Measurements from ENCODE around the gene MRFAP1L1.

Gene MRFAP1L1

DNA sequence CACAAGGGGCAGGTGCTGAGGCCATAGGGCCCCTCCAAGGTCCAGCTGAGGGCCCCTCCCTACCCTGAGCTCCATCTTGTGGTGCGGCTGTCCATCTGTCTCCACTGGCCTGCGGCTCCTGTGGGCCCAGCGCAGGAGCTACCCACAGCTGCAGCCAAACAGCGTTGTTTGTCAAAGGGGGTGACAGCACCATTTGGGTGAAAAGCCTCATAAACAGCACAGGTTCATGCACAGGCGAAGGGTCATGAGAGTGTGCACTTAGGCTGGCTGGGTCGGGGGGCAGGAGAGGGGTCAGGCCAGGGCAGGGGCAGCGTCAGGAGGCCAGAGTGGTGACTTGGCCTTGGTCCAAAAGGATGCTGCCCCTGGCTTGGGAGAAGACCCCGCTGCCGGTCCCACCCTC, 38.6 kb upstream of the MRFAP1L1 start:
- TF ChIP-seq SUZ12 (IDR thresholded peaks at IDR 0.05) = no peak
- no peak for TF ChIP-seq HDGF (IDR thresholded peaks at IDR 0.05; ENCODE audit: borderline replicate concordance)
- TF ChIP-seq ARNT (IDR thresholded peaks at IDR 0.05) = no peak
- no peak for TF ChIP-seq FOXA1 (IDR thresholded peaks at IDR 0.05)
- TF ChIP-seq FOXM1 (IDR thresholded peaks at IDR 0.05; ENCODE audit: borderline replicate concordance) = no peak
- TF ChIP-seq ZNF384 (IDR thresholded peaks at IDR 0.05) = no peak
- no peak for TF ChIP-seq NFRKB (IDR thresholded peaks at IDR 0.05)
- TF ChIP-seq, protein P1, sequence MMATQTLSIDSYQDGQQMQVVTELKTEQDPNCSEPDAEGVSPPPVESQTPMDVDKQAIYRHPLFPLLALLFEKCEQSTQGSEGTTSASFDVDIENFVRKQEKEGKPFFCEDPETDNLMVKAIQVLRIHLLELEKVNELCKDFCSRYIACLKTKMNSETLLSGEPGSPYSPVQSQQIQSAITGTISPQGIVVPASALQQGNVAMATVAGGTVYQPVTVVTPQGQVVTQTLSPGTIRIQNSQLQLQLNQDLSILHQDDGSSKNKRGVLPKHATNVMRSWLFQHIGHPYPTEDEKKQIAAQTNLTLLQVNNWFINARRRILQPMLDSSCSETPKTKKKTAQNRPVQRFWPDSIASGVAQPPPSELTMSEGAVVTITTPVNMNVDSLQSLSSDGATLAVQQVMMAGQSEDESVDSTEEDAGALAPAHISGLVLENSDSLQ (IDR thresholded peaks at IDR 0.05) = no peak
- TF ChIP-seq BHLHE40 (IDR thresholded peaks at IDR 0.05; ENCODE audit: borderline replicate concordance) = no peak
- TF ChIP-seq CTBP1 (IDR thresholded peaks at IDR 0.05; ENCODE audit: borderline replicate concordance) = no peak
- no peak for TF ChIP-seq SP1 (IDR thresholded peaks at IDR 0.05)
- CTCF ChIA-PET = no interaction called here
- POLR2A ChIA-PET = no interaction called here
- no peak for DNase-seq (ENCODE audit: extremely low spot score)

DNA sequence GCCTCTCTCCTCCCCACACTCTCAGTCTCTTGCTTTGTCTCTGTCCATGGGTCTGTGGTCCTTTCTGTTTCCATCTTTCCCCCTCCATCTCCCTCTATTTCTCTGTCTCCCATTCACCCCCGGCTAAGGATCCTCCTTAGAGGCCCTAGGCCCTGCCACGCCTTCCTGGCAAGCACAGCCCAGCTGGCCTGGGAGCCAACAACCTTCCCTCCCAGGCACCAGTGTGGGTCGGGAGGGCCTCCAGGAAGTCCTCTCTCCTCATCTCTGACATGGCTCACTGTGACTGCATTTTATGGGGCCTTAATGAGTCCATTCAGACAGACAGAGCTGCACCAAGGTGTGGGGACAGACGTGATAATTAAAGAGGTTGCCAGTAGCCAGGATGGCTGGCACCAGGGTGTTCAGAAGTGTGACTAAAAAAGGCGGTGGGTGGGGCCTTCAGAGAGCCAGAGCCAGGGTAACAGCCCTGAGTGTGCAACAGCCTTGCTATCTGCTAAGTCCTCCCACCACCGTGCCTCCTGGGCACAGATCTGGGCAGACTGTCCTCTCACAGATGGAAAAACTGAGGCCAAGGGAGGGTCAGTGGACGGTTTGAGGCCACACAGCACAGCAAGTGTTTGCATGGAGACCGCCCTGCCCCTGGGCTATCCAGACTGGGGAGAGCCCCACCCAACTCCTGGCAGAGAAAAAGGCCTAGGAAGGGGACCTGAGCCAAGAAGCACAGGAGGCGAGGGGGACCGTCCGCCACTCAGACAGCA, 37.8 kb upstream of the MRFAP1L1 start:
- POLR2A ChIA-PET = no interaction called here
- no peak for DNase-seq (ENCODE audit: extremely low spot score)
- TF ChIP-seq CTBP1 (IDR thresholded peaks at IDR 0.05; ENCODE audit: borderline replicate concordance) (no peak), ELF4 (IDR thresholded peaks at IDR 0.05) (no peak), BHLHE40 (IDR thresholded peaks at IDR 0.05; ENCODE audit: borderline replicate concordance) (no peak), NFRKB (IDR thresholded peaks at IDR 0.05) (no peak), HDGF (IDR thresholded peaks at IDR 0.05; ENCODE audit: borderline replicate concordance) (no peak), TARDBP (IDR thresholded peaks at IDR 0.05) (no peak)
- TF ChIP-seq, protein P1 (IDR thresholded peaks at IDR 0.05) = no peak
- CTCF ChIA-PET = no interaction called here

DNA sequence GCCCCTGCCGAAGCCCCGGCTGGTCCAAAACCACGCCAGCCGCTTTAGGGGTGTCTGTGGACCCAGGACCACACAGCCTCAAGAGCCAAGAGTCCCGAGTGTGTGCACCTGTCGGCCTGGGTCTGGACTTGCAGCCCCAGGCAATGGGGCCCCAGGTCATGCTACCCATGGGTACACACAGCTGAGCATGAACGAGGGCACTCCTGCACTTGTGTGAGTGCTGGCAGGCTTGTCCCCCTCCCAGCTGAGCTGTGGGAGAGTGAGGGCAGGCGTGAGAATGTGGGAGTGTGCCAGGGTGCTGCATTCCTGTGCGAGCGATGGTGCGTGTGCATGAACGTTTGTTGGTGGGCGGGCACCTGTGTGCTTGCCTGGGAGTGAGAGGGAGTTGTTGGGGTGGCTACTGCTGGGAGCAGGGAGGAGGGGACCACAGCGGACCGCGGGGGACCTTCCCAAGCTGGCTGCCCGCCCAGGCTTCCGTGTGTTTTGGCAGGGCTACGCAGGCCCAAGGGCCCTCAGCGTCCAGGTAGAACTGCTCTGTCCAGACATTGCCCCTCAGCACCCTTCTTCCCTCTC, 37.1 kb upstream of the MRFAP1L1 start:
- ChIA-PET CTCF (no interaction called here), POLR2A (no interaction called here)
- TF ChIP-seq LEF1 (IDR thresholded peaks at IDR 0.05; ENCODE audit: borderline replicate concordance) (no peak), FOXM1 (IDR thresholded peaks at IDR 0.05; ENCODE audit: borderline replicate concordance) (no peak), FOXK2 (IDR thresholded peaks at IDR 0.05) (no peak)
- TF ChIP-seq, protein P1 (IDR thresholded peaks at IDR 0.05) = no peak
- no peak for DNase-seq (ENCODE audit: extremely low spot score)

DNA sequence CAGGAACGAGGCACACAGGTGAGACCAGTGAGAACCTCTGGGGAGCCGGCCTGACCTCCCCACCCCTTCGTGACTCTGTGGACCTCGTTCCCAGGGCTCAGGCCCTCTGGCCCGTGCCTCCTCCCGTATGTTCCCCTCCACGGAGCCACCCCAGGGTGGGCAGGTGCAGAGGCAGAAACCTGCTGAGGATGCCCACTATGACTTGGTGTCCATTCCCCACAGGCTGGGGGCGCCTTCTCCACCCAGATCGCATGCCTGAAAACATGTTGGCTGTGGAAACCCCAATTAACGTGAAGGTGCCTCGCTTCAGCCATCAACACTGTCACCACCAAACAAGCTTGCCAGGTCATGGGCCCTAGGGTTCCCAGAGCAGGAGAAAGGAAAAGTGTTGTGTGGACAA, 33.3 kb upstream of the MRFAP1L1 start:
- TF ChIP-seq ARNT (IDR thresholded peaks at IDR 0.05) = no peak
- no peak for TF ChIP-seq BHLHE40 (IDR thresholded peaks at IDR 0.05; ENCODE audit: borderline replicate concordance)
- TF ChIP-seq FOXK2 (IDR thresholded peaks at IDR 0.05) = no peak
- TF ChIP-seq ZNF384 (IDR thresholded peaks at IDR 0.05) = no peak
- no peak for TF ChIP-seq HDGF (IDR thresholded peaks at IDR 0.05; ENCODE audit: borderline replicate concordance)
- no peak for TF ChIP-seq LEF1 (IDR thresholded peaks at IDR 0.05; ENCODE audit: borderline replicate concordance)
- TF ChIP-seq CTBP1 (IDR thresholded peaks at IDR 0.05; ENCODE audit: borderline replicate concordance) = no peak
- no peak for TF ChIP-seq ELF4 (IDR thresholded peaks at IDR 0.05)
- no peak for TF ChIP-seq TARDBP (IDR thresholded peaks at IDR 0.05)
- no peak for TF ChIP-seq SP1 (IDR thresholded peaks at IDR 0.05)
- TF ChIP-seq, protein P1 (IDR thresholded peaks at IDR 0.05) = no peak
- TF ChIP-seq L3MBTL2 (conservative IDR thresholded peaks at IDR 0.05) = no peak
- no peak for TF ChIP-seq FOXM1 (IDR thresholded peaks at IDR 0.05; ENCODE audit: borderline replicate concordance)
- no peak for TF ChIP-seq SUZ12 (IDR thresholded peaks at IDR 0.05)
- CTCF ChIA-PET = no interaction called here
- POLR2A ChIA-PET = no interaction called here
- no peak for DNase-seq (ENCODE audit: extremely low spot score)

DNA sequence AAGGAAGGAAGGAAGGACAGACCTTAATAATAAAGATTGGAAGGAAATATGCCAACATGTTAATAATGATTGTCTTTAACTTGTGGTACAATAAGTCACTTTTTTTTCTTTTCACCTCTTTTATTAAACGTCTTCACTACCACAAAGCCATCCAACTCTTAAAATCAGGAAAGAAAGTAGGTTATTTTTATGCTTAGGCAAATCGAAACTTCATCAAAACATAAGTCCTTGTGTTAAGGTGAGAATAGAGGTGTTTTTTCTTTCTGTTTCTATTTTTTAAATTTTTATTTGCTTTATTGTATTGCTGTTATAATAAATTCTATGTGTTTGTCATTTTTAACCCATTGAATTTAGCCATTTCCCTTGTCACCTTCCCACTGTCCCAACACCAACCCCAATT, 32.8 kb upstream of the MRFAP1L1 start:
- DNase-seq (ENCODE audit: extremely low spot score) = no peak
- CTCF ChIA-PET = no interaction called here
- POLR2A ChIA-PET = no interaction called here

More for the DNA sequence above, 32.8 kb upstream of the MRFAP1L1 start:
- TF ChIP-seq NFRKB (IDR thresholded peaks at IDR 0.05) = no peak
- TF ChIP-seq CTBP1 (IDR thresholded peaks at IDR 0.05; ENCODE audit: borderline replicate concordance) = no peak
- no peak for TF ChIP-seq TARDBP (IDR thresholded peaks at IDR 0.05)
- TF ChIP-seq FOXA1 (IDR thresholded peaks at IDR 0.05) = no peak
- TF ChIP-seq BHLHE40 (IDR thresholded peaks at IDR 0.05; ENCODE audit: borderline replicate concordance) = no peak
- TF ChIP-seq HDGF (IDR thresholded peaks at IDR 0.05; ENCODE audit: borderline replicate concordance) = no peak
- no peak for TF ChIP-seq ARNT (IDR thresholded peaks at IDR 0.05)
- no peak for TF ChIP-seq ZNF384 (IDR thresholded peaks at IDR 0.05)
- TF ChIP-seq FOXK2 (IDR thresholded peaks at IDR 0.05) = no peak
- TF ChIP-seq SP1 (IDR thresholded peaks at IDR 0.05) = no peak
- no peak for TF ChIP-seq SUZ12 (IDR thresholded peaks at IDR 0.05)
- TF ChIP-seq, protein P1 (IDR thresholded peaks at IDR 0.05) = no peak
- no peak for TF ChIP-seq ELF4 (IDR thresholded peaks at IDR 0.05)
- TF ChIP-seq LEF1 (IDR thresholded peaks at IDR 0.05; ENCODE audit: borderline replicate concordance) = no peak
- no peak for TF ChIP-seq FOXM1 (IDR thresholded peaks at IDR 0.05; ENCODE audit: borderline replicate concordance)
- TF ChIP-seq L3MBTL2 (conservative IDR thresholded peaks at IDR 0.05) = no peak

Data from HEK293T (cell line).